Glutamatergic neuron (in vitro differentiated cells): Measurements from ENCODE around the gene MSI2. TPM values are rescaled to one million over a fixed set of nuclear protein-coding genes. Genes with fewer than 3 reads are reported as not detected.

Experiments
- DNase-seq: peaks from one replicate; pipeline ENCODE4 v3.0.0; 2022
- H3K27ac Mint-ChIP-seq: one replicate; pipeline ENCODE4 v1.8.0; 2020; ENCODE audit warnings: mild to moderate bottlenecking, mixed read lengths, inconsistent platforms; ENCODE audit not compliant: unreplicated experiment
- H3K27me3 Mint-ChIP-seq: one replicate; pipeline ENCODE4 v1.8.0; 2020; ENCODE audit warnings: mild to moderate bottlenecking, moderate library complexity, mixed read lengths, inconsistent platforms; ENCODE audit not compliant: unreplicated experiment
- H3K36me3 Mint-ChIP-seq: one replicate; pipeline ENCODE4 v1.8.0; 2020; ENCODE audit warnings: mild to moderate bottlenecking, mixed read lengths, inconsistent platforms; ENCODE audit not compliant: unreplicated experiment
- H3K4me1 Mint-ChIP-seq: one replicate; pipeline ENCODE4 v1.8.0; 2020; ENCODE audit warnings: mild to moderate bottlenecking, low read depth, mixed read lengths, inconsistent platforms; ENCODE audit not compliant: unreplicated experiment
- H3K4me3 Mint-ChIP-seq: one replicate; pipeline ENCODE4 v1.8.0; 2020; ENCODE audit warnings: mild to moderate bottlenecking, mixed read lengths, inconsistent platforms; ENCODE audit not compliant: unreplicated experiment
- H3K9me3 Mint-ChIP-seq: one replicate; pipeline ENCODE4 v1.8.0; 2020; ENCODE audit warnings: mild to moderate bottlenecking, moderate library complexity, mixed read lengths, inconsistent platforms; ENCODE audit not compliant: unreplicated experiment
- total RNA-seq: library from RNA; stranded (reverse); fragmentation: NEBNext Ultra II Directional; extraction: Animal tissue kit (Norgen Biotek cat#: 25700); gene quantifications from one replicate; pipeline ENCODE4 v1.2.1, GENCODE V29; 2021; ENCODE audit not compliant: unreplicated experiment
- TF ChIP-seq, protein P1 (sequence below): fragments of 200-600 bp; sonication (generic); IDR thresholded peaks from one replicate; pipeline ENCODE4 v1.5.0; 2021; ENCODE audit not compliant: partially characterized antibody, unreplicated experiment

MSI2 gene
- total RNA-seq, 1 donor from 2014 or later = 141 TPM

- H3K9me3 Mint-ChIP-seq = peaks cover 8% of the 10 kb centered on the region
- no peak overlapping the region for H3K27ac Mint-ChIP-seq
- H3K4me1 Mint-ChIP-seq = peaks cover 39% of the 10 kb centered on the region
- no peak for DNase-seq
- TF ChIP-seq, protein P1, sequence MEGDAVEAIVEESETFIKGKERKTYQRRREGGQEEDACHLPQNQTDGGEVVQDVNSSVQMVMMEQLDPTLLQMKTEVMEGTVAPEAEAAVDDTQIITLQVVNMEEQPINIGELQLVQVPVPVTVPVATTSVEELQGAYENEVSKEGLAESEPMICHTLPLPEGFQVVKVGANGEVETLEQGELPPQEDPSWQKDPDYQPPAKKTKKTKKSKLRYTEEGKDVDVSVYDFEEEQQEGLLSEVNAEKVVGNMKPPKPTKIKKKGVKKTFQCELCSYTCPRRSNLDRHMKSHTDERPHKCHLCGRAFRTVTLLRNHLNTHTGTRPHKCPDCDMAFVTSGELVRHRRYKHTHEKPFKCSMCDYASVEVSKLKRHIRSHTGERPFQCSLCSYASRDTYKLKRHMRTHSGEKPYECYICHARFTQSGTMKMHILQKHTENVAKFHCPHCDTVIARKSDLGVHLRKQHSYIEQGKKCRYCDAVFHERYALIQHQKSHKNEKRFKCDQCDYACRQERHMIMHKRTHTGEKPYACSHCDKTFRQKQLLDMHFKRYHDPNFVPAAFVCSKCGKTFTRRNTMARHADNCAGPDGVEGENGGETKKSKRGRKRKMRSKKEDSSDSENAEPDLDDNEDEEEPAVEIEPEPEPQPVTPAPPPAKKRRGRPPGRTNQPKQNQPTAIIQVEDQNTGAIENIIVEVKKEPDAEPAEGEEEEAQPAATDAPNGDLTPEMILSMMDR = no peak
- H3K27me3 Mint-ChIP-seq = peaks cover 11% of the 10 kb centered on the region
- H3K4me3 Mint-ChIP-seq = no peak overlapping the region
- no peaks in the 10 kb centered on the region for H3K36me3 Mint-ChIP-seq
Measured at GRCh38 chr17:57418463-57419246, 162.3 kb downstream of the MSI2 start.

DNA sequence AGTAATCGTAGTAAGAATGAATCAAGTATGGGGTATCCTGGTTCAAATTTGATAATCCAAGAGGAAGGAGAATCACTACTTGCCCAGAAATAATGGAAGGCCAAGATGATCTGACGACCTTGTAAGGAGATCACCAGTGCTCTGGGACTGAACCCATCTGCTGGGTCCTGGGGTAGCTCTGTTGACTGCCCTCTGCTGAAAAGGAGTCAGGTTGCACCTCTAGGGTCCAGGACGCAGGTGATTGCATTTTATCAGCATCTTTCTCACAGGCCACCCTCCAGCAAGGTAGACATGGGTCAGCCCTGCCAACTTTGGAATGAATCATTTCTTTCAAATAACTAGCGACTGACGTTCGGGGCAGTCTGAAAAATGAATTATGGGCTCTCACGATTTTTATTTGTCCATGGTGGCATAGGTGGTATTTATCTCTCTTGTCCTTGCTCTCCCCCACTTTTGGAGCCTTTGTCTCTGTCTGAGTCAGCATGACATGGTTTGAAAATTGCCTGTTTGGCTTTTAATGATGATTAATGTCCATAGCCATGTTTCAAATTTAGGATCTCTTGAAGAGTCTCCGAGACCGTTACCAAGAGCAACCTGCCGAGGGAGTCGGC lies 163.7 kb downstream of the MSI2 start:
- Mint-ChIP-seq H3K4me3 (no peak overlapping the region), H3K27ac (peak overlapping the region; percentile 55), H3K9me3 (peaks cover 8% of the 10 kb centered on the region), H3K36me3 (no peaks in the 10 kb centered on the region), H3K4me1 (peaks cover 31% of the 10 kb centered on the region), H3K27me3 (peaks cover 11% of the 10 kb centered on the region)
- DNase-seq = no peak
- TF ChIP-seq, protein P1 = no peak

DNA sequence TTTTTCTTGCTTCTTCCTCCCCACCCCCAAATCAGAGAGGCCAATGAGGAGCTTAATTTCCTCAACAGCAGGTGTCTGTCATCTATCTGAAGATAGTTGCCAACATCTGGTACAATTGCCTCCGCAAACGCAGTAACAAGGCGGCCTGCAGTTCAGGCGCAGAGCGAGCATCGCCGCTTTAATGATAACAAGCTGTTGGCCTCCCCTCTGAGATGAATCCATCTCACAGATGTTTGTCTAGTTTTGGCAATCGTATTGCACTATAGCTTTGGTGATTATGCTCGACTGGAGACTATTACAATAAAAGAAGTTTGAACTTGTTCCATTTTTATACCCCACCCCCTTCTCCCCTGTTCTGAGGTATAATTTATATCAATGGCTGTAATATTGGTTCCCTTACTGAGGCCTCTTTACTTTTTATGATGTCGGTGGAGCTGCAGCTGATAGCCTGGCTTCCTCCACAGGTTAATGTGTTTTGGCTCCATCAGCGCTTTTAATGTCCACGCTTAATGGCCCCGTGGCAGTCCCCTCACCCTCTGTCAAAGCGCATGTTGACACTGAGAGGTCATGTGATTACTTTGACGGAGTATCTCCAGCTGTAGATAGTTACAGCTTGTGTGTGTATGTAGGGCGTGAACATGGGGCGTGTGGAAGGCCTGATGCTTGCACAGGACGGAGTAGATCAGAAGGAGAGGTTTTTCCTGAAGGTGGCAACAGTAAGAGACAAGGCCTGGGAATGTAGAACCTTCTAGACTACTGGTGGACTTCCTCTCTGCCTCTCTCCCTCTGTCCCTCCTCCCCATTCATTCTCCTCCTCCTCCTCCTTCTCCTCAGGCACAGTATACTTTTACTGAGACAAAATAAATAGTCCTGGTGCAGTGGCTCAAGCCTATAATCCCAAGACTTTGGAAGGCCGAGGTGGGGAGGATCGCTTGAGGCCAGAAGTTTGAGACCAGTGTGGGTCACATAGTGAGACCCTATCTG lies 164.7 kb downstream of the MSI2 start:
- H3K4me1 Mint-ChIP-seq = peaks cover 28% of the 10 kb centered on the region

DNA sequence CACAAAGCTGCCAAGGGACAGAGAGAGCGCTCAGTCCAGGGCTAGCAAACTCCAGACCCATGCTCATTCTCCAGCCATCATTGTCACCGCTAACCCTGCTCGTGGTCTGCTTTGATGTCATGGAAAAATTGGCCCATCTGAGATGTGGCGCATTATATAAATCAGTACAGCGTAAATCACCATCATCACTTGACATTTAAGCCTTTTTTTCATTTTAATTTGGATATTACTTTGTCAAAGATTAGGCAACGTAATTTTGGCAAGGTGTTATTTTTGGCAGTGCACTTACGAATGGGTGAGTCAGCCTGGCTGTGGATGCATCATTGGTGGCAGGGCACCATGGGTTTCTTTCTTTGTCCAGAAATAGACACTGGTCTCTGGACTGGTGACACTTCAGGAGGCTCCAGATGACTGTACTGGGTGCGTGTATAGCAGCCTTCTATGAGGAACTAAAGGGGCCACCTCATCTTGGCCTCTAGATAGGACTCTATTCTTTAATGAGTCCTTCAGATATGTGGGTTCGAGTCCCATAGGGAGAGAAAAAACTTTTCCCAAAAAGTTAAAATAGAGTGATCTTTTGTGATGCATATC lies 166.3 kb downstream of the MSI2 start:
- H3K4me1 Mint-ChIP-seq = peaks cover 25% of the 10 kb centered on the region
- no peak overlapping the region for H3K27ac Mint-ChIP-seq
- no peaks in the 10 kb centered on the region for H3K27me3 Mint-ChIP-seq
- no peaks in the 10 kb centered on the region for H3K36me3 Mint-ChIP-seq
- H3K4me3 Mint-ChIP-seq = no peak overlapping the region
- H3K9me3 Mint-ChIP-seq = peaks cover 2% of the 10 kb centered on the region
- TF ChIP-seq, protein P1 = no peak
- DNase-seq = no peak

More for the DNA sequence above, 164.7 kb downstream of the MSI2 start:
- Mint-ChIP-seq H3K9me3 (peaks cover 5% of the 10 kb centered on the region), H3K27ac (no peak overlapping the region), H3K4me3 (no peak overlapping the region), H3K36me3 (no peaks in the 10 kb centered on the region), H3K27me3 (peaks cover 8% of the 10 kb centered on the region)
- TF ChIP-seq, protein P1 = no peak
- DNase-seq = no peak
